UCSD-AML1 (cell line): ENCODE results near the gene CCNT2.

Experiments
- DNase-seq: peaks from one replicate; lab custom pipeline; 2025; ENCODE audit not compliant: unreplicated experiment; lab: John Stamatoyannopoulos, UW

The CCNT2 gene

DNA sequence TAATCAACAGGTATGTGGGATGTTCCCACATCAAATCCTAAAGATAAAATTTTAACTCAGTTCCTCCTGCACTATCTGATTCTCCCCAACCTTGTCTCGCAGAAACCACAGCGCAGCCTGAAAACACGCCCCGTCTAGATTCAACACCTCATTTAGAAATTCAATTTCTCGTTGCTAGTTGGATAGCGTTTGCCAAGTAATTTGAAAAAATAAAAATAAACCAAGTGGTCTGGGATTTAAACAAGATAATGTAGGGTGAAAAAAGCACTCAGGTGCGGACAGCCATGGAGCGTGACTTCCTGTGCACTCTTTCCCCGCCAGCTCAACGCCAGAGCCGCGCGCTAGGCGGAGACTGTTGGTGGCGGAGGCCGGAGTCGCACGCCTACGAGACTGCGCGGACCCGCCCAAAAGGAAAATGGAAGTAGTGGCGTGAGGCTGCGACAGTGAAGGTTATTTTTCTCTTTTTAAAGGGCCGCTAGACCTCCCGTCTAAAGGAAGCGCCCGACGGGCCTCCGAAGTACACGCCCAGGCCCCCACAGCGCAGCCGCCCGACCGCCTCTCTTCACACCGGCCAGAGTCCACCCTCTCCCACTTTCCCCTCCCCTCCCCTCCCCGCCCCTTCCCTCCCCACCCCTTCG, 615 bp upstream of the CCNT2 start:
- DNase-seq: no peak

DNA sequence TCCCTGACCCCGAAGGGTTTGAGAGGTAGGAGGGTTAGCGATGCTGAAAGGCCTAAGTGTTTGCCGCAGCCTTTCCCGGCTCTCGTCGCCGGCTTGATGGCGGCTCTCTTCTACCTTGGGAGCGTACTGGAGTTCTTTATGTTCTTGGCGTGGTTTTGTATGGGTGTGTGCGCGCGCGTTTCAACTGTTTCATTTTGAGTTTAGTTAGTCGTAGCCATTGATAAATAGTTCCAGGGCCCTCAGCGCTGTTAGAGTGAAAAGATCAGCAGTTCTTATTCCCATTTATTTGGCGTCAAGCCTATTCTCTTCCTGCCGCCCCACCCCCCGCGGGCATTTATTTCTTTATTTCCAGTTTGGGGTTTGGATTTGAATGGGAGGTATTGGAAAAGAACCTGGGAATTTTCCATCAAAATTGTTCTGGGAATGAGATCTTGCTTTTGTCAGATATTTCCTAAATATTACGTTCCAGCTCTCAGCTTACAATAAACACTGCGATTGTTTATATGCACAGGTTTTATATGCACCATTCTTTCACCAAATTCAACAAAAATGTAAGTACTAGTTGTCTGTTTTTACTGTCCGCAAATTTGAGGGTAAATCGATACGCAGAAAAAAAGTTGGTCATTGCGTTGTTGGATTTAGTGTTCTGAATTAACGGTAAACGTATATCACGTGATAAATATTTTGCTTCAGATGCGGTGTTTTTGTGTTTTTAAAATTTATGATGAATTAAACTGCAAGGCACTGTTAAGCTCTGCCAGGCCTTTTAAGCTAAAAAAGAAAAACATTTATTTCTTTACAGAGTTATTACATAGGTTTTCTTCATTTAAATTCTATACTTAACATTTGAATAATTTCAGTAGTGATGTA, 954 bp downstream of the CCNT2 start:
- DNase-seq: peak; percentile 50

DNA sequence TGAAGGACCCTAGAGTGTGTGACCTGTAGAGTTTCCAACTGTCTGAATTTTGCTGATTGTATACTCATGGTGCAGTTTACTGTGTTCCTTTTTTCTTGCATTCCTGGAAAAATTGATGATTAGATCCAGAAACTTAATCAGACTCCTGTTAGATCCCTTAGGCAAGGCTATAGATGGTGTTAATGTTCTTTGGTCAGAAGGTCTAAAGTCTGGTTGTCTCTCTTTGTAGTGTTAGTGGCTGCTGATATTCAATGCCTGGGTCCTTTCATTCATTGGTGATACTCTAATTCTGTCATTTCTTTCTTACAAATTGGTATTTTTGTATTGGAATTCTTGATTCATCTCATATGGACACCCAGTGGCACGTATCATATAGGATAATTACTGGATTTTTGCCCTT, 6.3 kb downstream of the CCNT2 start:
- DNase-seq: no peak

DNA sequence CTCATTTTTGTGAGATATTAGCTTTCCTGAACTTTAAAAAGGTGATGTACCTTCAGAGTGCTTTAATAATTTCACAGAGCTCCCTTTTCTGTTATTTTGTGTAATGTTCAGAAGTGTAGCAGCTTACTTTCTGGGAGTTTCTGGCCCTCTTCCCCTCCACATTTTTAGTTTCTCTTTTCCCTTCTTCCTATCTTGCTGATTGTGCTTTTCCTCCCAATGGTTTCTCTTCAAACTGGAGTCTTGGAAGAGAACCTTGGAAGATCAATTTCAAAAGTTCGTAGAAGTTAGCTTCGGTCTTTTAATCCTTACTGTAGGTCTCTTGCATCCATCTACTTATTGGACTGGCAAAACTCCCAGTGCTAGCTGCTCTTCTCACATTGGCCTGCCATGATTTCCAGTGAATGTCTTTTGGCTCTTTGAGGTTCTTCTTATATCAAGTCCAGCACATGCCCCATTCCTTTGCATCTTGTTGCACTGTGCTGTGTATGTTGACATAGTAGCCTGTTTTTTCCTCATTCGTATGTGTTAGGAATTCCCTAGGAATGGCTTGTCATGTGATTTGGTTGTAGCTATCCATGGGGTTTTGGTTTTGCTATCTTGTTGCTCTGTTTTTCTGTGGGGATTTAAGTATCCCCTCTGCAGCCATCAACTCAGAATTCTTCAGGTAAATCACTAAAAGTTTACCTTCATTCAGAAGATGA, 7.8 kb downstream of the CCNT2 start:
- DNase-seq: no peak

DNA sequence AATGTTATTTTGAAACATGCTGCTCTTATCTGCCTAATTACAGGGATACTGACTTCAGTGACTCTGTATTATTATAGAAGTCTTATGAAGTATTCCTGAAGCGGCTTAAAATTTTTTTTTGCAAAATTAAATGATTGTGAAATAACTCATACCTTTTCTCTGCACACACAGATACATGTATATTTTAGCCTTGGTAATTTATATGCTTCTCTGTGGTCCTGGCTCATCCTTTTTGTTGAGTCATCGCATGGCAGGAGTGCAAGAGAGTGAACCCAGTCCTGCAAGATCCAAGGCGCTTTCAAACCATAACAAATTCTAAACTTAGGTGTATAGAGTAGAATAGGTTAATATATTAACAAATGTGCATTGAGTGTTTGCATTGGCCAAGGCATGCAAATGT, 8.6 kb downstream of the CCNT2 start:
- DNase-seq: no peak

DNA sequence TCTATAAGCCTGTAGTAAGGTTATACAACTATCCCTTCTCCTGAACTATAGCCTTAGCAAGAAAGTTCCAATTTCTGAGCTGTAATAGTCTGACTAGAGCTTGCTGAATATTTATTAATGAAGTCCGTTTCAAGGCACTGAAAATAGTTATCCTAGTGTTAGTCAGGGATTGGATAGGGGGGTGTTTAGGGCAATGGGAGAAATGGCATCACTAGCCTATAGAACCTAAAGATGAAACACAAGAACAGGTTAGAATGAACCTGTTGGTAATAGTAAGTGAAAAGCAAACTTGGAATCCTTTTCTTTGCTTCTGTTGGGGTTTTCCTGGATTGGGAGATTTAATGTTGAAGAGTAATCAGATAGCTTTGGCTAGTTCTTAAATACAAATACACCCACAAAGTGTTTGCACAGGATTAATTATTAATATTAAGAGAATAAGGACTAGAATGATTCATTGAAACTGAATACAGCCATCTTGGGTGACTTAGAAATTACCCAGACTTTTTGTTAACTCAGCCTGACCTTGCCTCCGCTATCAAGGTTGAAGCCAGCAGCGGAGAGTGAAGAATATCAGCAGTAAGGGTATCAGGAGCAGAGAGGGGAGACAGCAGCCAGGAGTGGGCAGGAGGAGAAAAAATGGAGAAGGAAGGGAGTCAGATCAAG, 14.4 kb downstream of the CCNT2 start:
- no peak for DNase-seq

DNA sequence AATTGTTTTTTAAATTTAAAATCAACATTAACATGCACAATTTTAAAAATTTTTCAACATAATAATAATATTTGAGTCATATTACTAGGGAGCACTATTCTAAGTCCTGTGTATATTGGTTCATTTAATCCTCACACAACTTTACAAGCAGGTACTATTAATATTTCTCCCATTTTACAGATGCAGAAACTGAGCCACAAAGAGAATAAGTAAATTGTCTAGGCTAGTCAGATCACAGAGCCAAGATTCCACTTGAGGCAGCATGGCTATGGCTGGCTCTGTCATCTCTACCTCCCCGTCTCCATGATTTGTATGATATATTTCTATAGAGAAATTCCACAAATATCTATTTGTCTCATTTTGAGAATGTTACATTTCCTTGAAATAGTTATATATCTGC, 15.1 kb downstream of the CCNT2 start:
- DNase-seq: no peak

DNA sequence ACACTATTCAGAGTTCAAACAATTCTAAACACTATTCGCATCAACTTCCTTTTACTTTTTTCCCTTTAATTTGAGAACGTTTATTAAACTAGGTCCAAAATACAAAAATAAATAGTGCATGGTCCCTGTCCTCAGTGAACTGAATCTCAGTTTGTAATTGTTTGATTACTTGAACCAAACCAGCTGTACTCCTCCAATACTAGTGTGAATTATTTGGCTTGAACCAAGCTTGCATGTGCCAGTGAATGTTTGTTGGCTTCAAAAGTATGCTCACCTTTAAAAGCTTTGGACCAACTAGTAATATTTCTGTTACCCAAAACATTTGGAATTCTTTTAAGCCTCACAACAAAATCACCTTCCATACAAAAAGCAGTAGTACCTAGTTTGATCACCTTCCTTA, 15.5 kb downstream of the CCNT2 start:
- DNase-seq: no peak

DNA sequence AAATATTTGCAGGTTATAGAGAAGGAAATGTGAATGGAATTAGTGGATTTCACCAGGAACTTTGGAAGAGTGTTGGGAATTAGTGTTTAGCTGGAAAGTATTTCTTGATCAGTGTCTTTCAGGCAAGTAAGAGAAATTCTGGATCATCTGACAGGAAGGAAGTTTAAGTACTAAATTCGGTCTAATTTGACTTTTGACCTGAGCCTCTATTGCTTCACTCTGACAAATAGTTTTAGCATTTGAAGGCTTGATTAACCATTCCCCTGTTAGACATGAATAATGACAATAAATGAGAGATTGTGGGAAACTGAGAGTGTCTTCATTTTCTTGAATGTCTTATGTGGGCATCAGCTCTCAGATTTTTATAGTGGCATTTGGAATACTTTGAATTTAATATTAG, 16.0 kb downstream of the CCNT2 start:
- no peak for DNase-seq

DNA sequence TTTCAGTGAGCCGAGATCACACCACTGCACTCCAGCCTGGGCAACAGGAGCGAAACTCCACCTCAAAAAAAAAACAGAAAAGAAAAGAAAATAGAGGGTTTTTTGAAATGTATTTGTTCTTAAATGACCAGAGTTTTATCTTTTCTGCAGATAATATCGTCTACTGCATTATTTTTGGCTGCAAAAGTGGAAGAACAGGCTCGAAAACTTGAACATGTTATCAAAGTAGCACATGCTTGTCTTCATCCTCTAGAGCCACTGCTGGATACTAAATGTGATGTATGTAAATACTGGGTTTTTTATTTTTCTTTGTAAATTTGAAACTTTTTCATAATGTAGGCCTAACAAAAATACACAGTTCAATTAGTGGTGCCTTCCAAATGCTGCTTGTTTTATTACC, 18.1 kb downstream of the CCNT2 start:
- no peak for DNase-seq

DNA sequence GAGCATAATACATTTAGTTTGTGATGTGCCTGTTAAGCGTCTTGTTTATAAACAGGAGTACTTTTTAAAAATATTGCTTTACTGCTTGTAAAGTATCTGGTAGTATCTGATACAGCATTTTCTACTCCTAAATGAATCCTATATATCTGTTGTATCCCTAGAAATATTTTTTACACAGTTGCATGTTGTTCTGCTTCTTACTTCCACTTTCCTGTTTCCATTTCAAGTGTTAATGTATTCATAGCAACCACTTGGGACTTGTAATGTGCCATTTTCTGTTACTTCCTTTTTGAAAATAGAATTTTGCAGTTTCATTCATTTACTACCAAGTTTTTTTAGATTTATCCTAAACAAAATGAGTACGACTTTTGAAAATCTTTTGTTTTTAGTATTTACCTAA, 24.9 kb downstream of the CCNT2 start:
- no peak for DNase-seq

DNA sequence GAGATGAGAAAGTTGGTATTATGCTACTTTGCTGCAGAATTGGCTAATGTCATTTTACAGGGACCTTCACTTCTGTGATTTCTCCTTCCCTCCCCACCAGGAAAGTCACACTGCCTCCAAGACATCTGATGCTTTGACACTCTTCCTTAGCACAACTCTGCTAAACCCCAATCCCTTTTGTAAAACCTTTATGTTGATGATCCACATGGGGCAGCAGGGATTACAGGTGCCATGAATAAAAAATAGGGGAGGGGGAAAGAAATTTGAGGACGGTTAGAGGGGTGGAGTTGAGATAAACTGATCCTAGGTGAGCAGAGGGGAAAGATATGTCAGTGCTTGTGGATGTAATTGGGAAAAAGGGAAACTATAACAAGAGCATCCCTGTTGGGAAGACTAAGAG, 26.4 kb downstream of the CCNT2 start:
- no peak for DNase-seq

DNA sequence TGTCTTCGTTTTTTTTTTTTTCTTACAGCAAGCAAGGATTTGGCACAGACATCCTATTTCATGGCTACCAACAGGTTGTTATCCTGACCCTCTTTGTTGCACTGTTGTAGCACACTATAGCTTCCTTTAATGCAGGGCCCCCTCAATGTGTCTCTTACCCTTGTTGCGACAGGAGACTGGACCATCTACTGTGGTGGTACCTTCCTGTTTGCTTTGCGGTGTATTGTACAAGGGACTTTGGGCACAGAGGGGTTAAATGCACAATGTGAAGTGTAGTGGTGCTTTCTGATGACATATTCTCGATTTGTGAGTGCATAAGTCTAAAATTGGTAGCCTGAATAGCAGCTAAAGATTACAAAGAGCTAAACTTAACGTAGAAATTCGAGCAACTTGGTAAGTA, 27.5 kb downstream of the CCNT2 start:
- DNase-seq: no peak

DNA sequence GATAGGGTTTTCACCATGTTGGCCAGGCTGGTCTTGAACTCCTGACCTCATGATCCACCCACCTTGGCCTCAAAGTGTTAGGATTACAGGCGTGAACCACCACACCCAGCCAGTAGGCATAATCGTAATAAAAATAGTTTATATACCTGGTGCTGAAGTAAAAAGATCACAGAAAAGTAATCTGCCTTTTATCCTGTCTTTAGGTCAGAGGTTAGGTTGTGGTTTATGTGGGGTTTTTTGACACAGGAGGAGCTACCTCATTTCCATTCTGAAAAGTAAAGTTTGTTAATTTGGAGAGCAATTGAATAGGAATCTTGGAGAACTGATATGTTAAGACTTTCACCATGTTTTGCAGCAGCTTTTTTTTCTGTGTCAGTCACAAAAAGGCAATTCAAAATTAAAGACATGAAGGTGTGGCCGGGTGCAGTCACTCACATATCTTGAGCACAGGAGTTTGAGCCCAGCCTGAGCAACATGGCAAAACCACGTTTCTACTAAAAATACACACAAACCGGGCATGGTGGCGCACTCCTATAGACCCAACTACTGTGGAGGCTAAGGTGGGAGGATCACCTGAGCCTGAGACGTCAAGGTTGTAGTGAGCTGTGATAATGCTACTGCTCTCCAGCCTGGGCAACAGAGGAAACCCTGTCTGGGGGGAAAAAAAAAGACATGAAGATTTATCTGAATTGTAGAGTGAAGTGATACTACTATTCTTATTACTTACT, 31.5 kb downstream of the CCNT2 start:
- DNase-seq: no peak

DNA sequence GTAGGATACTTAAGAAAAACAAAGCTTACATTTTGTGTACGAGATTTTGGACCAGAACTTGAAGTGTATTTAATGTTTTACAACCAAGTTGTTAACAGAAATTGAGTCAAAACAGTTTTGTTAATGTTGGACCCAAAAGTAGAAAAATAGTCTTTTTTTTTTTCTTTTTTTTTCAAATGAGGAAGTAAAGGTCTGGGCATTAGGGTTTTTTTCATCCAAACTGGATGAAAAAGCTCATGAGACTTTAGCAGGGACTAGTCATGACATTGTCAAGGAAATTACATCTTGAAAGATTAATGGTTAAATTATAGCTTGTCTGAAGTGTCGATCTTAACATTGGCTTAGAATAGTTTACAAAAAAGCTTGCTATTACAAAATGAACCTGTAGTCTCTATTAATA, 32.3 kb downstream of the CCNT2 start:
- DNase-seq: no peak

DNA sequence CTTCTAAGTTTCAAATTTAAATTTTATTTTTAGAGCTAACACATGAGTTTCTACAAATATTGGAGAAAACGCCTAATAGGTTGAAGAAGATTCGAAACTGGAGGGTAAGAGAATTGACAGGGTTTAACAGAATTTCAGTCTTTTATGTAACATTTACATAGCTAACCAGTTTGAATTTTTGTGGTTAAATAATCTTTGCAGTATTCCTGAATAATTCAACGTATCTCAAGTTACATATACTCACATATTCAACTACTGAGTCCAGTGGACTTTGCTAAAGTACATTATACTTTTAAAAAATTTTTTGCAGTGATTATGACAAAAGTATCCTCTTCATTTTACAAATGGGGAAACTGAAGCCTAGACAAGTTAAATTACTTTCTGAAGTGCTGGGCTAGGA, 34.0 kb downstream of the CCNT2 start:
- no peak for DNase-seq

DNA sequence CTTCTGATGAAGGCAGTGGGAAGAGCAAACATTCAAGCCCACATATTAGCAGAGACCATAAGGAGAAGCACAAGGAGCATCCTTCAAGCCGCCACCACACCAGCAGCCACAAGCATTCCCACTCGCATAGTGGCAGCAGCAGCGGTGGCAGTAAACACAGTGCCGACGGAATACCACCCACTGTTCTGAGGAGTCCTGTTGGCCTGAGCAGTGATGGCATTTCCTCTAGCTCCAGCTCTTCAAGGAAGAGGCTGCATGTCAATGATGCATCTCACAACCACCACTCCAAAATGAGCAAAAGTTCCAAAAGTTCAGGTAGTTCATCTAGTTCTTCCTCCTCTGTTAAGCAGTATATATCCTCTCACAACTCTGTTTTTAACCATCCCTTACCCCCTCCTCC, 35.4 kb downstream of the CCNT2 start:
- DNase-seq: no peak

DNA sequence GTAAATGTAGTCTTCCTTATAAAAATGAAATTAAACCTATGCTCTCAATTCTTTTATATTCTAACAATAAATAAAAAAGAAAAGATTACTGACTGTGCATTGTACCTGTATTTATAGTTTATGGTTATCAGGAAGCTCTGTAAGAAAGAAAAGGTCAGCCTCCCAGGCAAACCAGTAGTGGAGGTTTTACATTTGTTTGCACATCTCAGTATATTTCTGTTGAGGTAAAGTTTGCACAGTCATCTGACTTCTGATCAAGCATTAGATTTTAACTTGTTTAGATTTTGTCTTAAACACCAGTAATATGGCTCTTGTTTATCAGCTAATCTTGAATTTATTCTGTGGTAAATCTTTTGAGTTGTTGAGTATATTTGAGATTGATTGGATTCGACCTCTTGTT, 37.1 kb downstream of the CCNT2 start:
- no peak for DNase-seq

DNA sequence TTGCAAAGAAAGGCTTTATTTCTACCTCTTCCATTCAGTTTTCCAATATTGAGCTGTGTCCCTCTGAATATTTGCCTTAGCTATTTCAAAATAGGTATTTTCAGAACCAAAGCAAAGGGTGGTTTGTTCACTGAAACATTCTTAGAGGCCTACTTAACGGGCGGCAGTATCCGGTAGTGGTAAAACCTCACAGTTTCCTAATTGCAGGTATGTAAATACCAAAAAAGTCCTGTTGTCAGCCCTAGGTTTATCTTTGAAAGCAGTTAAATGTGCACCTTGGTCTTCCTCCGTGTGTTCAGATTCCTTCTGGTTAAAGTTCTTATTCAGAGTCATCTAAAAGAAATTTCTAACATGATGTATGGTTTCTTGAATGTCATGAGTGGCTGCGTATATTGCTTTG, 38.9 kb downstream of the CCNT2 start:
- no peak for DNase-seq

DNA sequence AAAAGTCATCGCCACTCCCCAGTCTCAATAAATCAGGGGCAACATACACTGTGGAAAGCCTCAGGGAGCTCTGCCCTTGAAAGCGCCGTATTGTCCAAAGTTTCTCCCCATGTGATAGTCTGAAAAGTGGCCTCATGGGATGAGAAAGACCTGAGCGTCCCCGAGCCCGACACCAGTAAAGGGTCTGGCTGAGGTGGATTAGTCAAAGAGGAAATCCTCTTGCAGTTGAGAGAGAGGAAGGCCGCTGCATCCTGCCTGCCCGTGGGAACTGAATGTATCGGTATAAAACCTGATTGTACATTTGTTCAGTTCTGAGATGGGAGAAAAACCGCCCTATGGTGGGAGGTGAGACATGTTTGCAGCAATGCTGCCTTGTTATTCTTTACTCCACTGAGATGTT, 48.5 kb downstream of the CCNT2 start:
- peak; percentile 23 for DNase-seq
